Tibial artery (tissue), 4 donors: ENCODE data around the gene GRM7.
A peak's percentile ranks its signal among the peaks of the same experiment; 100 is the strongest.

ENCODE experiments used
- DNase-seq, 2 donors: peaks; one replicate each; pipeline ENCODE4 v3.0.0-alpha.2; 2019
- H3K27ac ChIP-seq, 2 donors: fragments of 200-600 bp; sonication (generic) in 1 of 2; 1 replicate in 1 of 2; 2 replicates in 1 of 2; pipeline ENCODE4 v1.5.1; 2018 to 2019; ENCODE audit warnings: mild to moderate bottlenecking in 1 of 2
- H3K27me3 ChIP-seq, 2 donors: fragments of 200-600 bp; sonication (generic) in 1 of 2; one replicate each; pipeline versions ENCODE4 v1.5.1 to v1.6.0; 2016 to 2019
- H3K36me3 ChIP-seq, 3 donors: fragments of 200-600 bp; sonication (generic) in 2 of 3; one replicate each; pipeline ENCODE4 v1.5.1; 2016 to 2019; ENCODE audit warnings: mild to moderate bottlenecking in 2 of 3
- H3K4me1 ChIP-seq, 4 donors: fragments of 200-600 bp; sonication (generic) in 2 of 4; 1 replicate in 3 of 4; 2 replicates in 1 of 4; pipeline ENCODE4 v1.5.1; 2016 to 2019
- H3K4me3 ChIP-seq, 2 donors: fragments of 200-600 bp; sonication (generic) in 1 of 2; 1 replicate in 1 of 2; 2 replicates in 1 of 2; pipeline ENCODE4 v1.5.1; 2018 to 2019; ENCODE audit warnings: mild to moderate bottlenecking in 2 of 2
- H3K9me3 ChIP-seq, 3 donors: fragments of 200-600 bp; sonication (generic) in 1 of 3; one replicate each; pipeline ENCODE4 v1.5.1; 2016 to 2019
- CTCF ChIP-seq, 2 experiments: fragments of 200-600 bp in 1 of 2; fragments of 450-650 bp in 1 of 2; IDR thresholded peaks; one replicate each; pipeline ENCODE4 v1.5.1; 2017 to 2019; ENCODE audit warnings: antibody characterized with exemption in 2 of 2, mild to moderate bottlenecking in 1 of 2, moderate library complexity in 1 of 2
- intact Hi-C: fragments of 100-400 bp; cut with DNase I; formaldehyde crosslinking; loops from one replicate; pipeline ENCODE4 v1.15.0; 2023; ENCODE audit warnings: low total_unique reads

GRM7 gene

GRCh38 chr3:7682822-7683229 lies 821.9 kb downstream of the GRM7 start:
- TF ChIP-seq CTCF (IDR thresholded peaks at IDR 0.05), result no peak
- peak in 1 of 2 donors; percentile 59 for DNase-seq
- Histone ChIP-seq H3K9me3 (no peaks in the 10 kb centered on the region), H3K27me3 (no peaks in the 10 kb centered on the region), H3K36me3 (no peaks in the 10 kb centered on the region), H3K4me3 (no peak overlapping the region), H3K4me1 (peaks cover 0 to 17% (median 6%) of the 10 kb centered on the region in 4 donors), H3K27ac (no peak overlapping the region)
- intact Hi-C loops, result no loop called here

GRCh38 chr3:7683426-7683825 lies 822.5 kb downstream of the GRM7 start:
- TF ChIP-seq CTCF (IDR thresholded peaks at IDR 0.05), result no peak
- Histone ChIP-seq H3K9me3 (no peaks in the 10 kb centered on the region), H3K4me1 (peaks cover 0 to 20% (median 6%) of the 10 kb centered on the region in 4 donors), H3K27ac (no peak overlapping the region), H3K4me3 (no peak overlapping the region), H3K27me3 (no peaks in the 10 kb centered on the region), H3K36me3 (no peaks in the 10 kb centered on the region)
- intact Hi-C loops, result no loop called here
- no peak for DNase-seq

- Histone ChIP-seq H3K36me3 (no peaks in the 10 kb centered on the region), H3K4me3 (no peak overlapping the region), H3K9me3 (no peaks in the 10 kb centered on the region), H3K4me1 (peaks cover 0 to 20% (median 6%) of the 10 kb centered on the region in 4 donors), H3K27ac (no peak overlapping the region), H3K27me3 (no peaks in the 10 kb centered on the region)
- no peak for DNase-seq
- TF ChIP-seq CTCF (IDR thresholded peaks at IDR 0.05), result no peak
- intact Hi-C loops, result no loop called here
Observed at GRCh38 chr3:7684182-7684715, 823.3 kb downstream of the GRM7 start.

- intact Hi-C loops, result no loop called here
- no peak for TF ChIP-seq CTCF (IDR thresholded peaks at IDR 0.05)
- H3K9me3 ChIP-seq, result no peaks in the 10 kb centered on the region
- peaks cover 0 to 18% (median 6%) of the 10 kb centered on the region in 4 donors for H3K4me1 ChIP-seq
- DNase-seq, result no peak
- H3K27me3 ChIP-seq, result no peaks in the 10 kb centered on the region
- H3K27ac ChIP-seq, result no peak overlapping the region
- H3K36me3 ChIP-seq, result no peaks in the 10 kb centered on the region
- no peak overlapping the region for H3K4me3 ChIP-seq
Observed at GRCh38 chr3:7687428-7688147, 826.7 kb downstream of the GRM7 start.

- no peak for DNase-seq
- no peak overlapping the region for H3K4me3 ChIP-seq
- H3K36me3 ChIP-seq, result no peaks in the 10 kb centered on the region
- no peaks in the 10 kb centered on the region for H3K9me3 ChIP-seq
- no peak overlapping the region for H3K27ac ChIP-seq
- no peaks in the 10 kb centered on the region for H3K27me3 ChIP-seq
- intact Hi-C loops, result no loop called here
- TF ChIP-seq CTCF (IDR thresholded peaks at IDR 0.05), result no peak
- peaks cover 0 to 3% (median 0%) of the 10 kb centered on the region in 4 donors for H3K4me1 ChIP-seq
Observed at GRCh38 chr3:7692866-7693265, 832.0 kb downstream of the GRM7 start.
